ENCODE measurements around the gene INSIG1.

INSIG1 gene

GRCh38 chr7:155296006-155296787 lies 1.5 kb upstream of the INSIG1 start:
- Histone ChIP-seq H3K27ac (ENCODE audit: extremely low read depth, low read depth, low read length) (no peak overlapping the region; the same call in 1 of the 2 replicates), H3K4me3 (ENCODE audit: low read depth, low read length) (peak overlapping the region; percentile 47; the same call in 1 of the 2 replicates), H3K9me3 (ENCODE audit: control insufficient read depth, insufficient read depth, low read depth, low read length) (no peaks in the 10 kb centered on the region), H3K4me1 (ENCODE audit: control insufficient read depth, insufficient read depth, low read length) (peaks cover 3% of the 10 kb centered on the region; the same call in 1 of the 2 replicates), H3K36me3 (ENCODE audit: control insufficient read depth in 2 of 2, insufficient read depth in 1 of 2, low read length in 2 of 2) (peaks cover 0 to 5% of the 10 kb centered on the region in 2 experiments; a peak in 1 of 3 replicates)
- POLR2A ChIA-PET: interaction anchor here (0.6 to 4.5 kb wide), 6 partner anchors 8 to 106 kb away, joined by 4 to 16 read pairs (median 12); no protein-coding TSS in a partner anchor
- no peak for TF ChIP-seq GFI1B (tag by site-specific recombination; IDR thresholded peaks at IDR 0.05)
- TF ChIP-seq HOXD13 (CRISPR knock-in tag; IDR thresholded peaks at IDR 0.05; ENCODE audit: borderline replicate concordance): no peak
- TF ChIP-seq ZNF692 (tag by site-specific recombination; IDR thresholded peaks at IDR 0.05): no peak
- TF ChIP-seq ZNF138 (tag by site-specific recombination; IDR thresholded peaks at IDR 0.05; ENCODE audit: borderline replicate concordance): no peak
- TF ChIP-seq ZNF202 (tag by site-specific recombination; IDR thresholded peaks at IDR 0.05; ENCODE audit: borderline replicate concordance): no peak
- TF ChIP-seq ZNF654 (tag by site-specific recombination; IDR thresholded peaks at IDR 0.05; ENCODE audit: low read depth): no peak
- no peak for TF ChIP-seq ZNF501 (tag by site-specific recombination; IDR thresholded peaks at IDR 0.05)
- TF ChIP-seq, protein P1, sequence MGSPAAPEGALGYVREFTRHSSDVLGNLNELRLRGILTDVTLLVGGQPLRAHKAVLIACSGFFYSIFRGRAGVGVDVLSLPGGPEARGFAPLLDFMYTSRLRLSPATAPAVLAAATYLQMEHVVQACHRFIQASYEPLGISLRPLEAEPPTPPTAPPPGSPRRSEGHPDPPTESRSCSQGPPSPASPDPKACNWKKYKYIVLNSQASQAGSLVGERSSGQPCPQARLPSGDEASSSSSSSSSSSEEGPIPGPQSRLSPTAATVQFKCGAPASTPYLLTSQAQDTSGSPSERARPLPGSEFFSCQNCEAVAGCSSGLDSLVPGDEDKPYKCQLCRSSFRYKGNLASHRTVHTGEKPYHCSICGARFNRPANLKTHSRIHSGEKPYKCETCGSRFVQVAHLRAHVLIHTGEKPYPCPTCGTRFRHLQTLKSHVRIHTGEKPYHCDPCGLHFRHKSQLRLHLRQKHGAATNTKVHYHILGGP (tag by site-specific recombination; IDR thresholded peaks at IDR 0.05): no peak
- TF ChIP-seq, protein P2, sequence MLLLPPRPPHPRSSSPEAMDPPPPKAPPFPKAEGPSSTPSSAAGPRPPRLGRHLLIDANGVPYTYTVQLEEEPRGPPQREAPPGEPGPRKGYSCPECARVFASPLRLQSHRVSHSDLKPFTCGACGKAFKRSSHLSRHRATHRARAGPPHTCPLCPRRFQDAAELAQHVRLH (tag by site-specific recombination; IDR thresholded peaks at IDR 0.05): no peak
- TF ChIP-seq TSHZ1 (tag by site-specific recombination; IDR thresholded peaks at IDR 0.05; ENCODE audit: borderline replicate concordance): no peak
- no peak for TF ChIP-seq ZNF777 (tag by site-specific recombination; IDR thresholded peaks at IDR 0.05; ENCODE audit: borderline replicate concordance)
- no peak for TF ChIP-seq INSM2 (tag by site-specific recombination; IDR thresholded peaks at IDR 0.05)
- no peak for TF ChIP-seq ATF2 (tag by site-specific recombination; IDR thresholded peaks at IDR 0.05; ENCODE audit: low read depth)
- TF ChIP-seq, protein P3, sequence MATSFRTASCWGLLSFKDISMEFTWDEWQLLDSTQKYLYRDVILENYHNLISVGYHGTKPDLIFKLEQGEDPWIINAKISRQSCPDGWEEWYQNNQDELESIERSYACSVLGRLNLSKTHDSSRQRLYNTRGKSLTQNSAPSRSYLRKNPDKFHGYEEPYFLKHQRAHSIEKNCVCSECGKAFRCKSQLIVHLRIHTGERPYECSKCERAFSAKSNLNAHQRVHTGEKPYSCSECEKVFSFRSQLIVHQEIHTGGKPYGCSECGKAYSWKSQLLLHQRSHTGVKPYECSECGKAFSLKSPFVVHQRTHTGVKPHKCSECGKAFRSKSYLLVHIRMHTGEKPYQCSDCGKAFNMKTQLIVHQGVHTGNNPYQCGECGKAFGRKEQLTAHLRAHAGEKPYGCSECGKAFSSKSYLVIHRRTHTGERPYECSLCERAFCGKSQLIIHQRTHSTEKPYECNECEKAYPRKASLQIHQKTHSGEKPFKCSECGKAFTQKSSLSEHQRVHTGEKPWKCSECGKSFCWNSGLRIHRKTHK (tag by site-specific recombination; IDR thresholded peaks at IDR 0.05): no peak
- TF ChIP-seq ZEB2 (tag by site-specific recombination; IDR thresholded peaks at IDR 0.05): no peak
- TF ChIP-seq SCRT2 (tag by site-specific recombination; IDR thresholded peaks at IDR 0.05): no peak
- no peak for TF ChIP-seq WT1 (tag by site-specific recombination; IDR thresholded peaks at IDR 0.05)
- no peak for TF ChIP-seq ZBTB1 (tag by site-specific recombination; IDR thresholded peaks at IDR 0.05)
- TF ChIP-seq ZNF558 (tag by site-specific recombination; IDR thresholded peaks at IDR 0.05): no peak
- CTCF ChIA-PET: interaction anchor here (0.5 to 2.0 kb wide), 6 partner anchors 21 to 368 kb away, joined by 3 to 4 read pairs (median 4); no protein-coding TSS in a partner anchor
